ENCODE results near the gene SPINT3. TPM values are rescaled to one million over a fixed set of nuclear protein-coding genes. Genes with fewer than 3 reads are reported as not detected.

Gene SPINT3
- total and polyA plus RNA-seq, 9 donors, result not detected

- 61 to 73% (median 61%) methylated on average over 3 of the region's 3 CpGs for WGBS, 3 donors
- H3K9me3 ChIP-seq, result no peaks in the 10 kb centered on the region
- no peak overlapping the region for H3K27ac ChIP-seq
- DNase-seq, result no peak
- H3K27me3 ChIP-seq, result no peaks in the 10 kb centered on the region
- intact Hi-C loops (cut with DNase I), result no loop called here
- no peaks in the 10 kb centered on the region for H3K4me1 ChIP-seq (ENCODE audit: insufficient read depth)
- H3K36me3 ChIP-seq, result no peaks in the 10 kb centered on the region
- H3K4me3 ChIP-seq, result no peak overlapping the region
- TF ChIP-seq CTCF (IDR thresholded peaks at IDR 0.05), result no peak
- no peak for TF ChIP-seq POLR2A (IDR thresholded peaks at IDR 0.05)
- TF ChIP-seq EP300 (IDR thresholded peaks at IDR 0.05), result no peak
Measured at GRCh38 chr20:45545351-45545750, 29.9 kb upstream of the SPINT3 start.

GRCh38 chr20:45539382-45539781 lies 24.0 kb upstream of the SPINT3 start, which contains the start of gene WFDC6:
TSS of gene WFDC6 (minus strand) at chr20:45539482. CDS start at chr20:45539407, 75 bp downstream.
- Histone ChIP-seq H3K36me3 (no peaks in the 10 kb centered on the region), H3K27me3 (no peaks in the 10 kb centered on the region), H3K9me3 (no peaks in the 10 kb centered on the region), H3K4me3 (no peak within 1 kb of the TSS), H3K27ac (no peak within 1 kb of the TSS), H3K4me1 (ENCODE audit: insufficient read depth) (no peaks in the 10 kb centered on the region)
- no peak for DNase-seq
- TF ChIP-seq CTCF (IDR thresholded peaks at IDR 0.05), result no peak
- TF ChIP-seq EP300 (IDR thresholded peaks at IDR 0.05), result no peak
- no peak for TF ChIP-seq POLR2A (IDR thresholded peaks at IDR 0.05)
- 74 to 89% (median 79%) methylated on average over 2 of the region's 2 CpGs for WGBS, 3 donors
- intact Hi-C loops (cut with DNase I), result no loop called here

- TF ChIP-seq CTCF (IDR thresholded peaks at IDR 0.05), result no peak
- no peak for TF ChIP-seq POLR2A (IDR thresholded peaks at IDR 0.05)
- TF ChIP-seq EP300 (IDR thresholded peaks at IDR 0.05), result no peak
- H3K27ac ChIP-seq, result no peak overlapping the region
- no peaks in the 10 kb centered on the region for H3K9me3 ChIP-seq
- intact Hi-C loops (cut with DNase I), result no loop called here
- H3K4me1 ChIP-seq (ENCODE audit: insufficient read depth), result no peaks in the 10 kb centered on the region
- no peak overlapping the region for H3K4me3 ChIP-seq
- DNase-seq, result no peak
- no peaks in the 10 kb centered on the region for H3K27me3 ChIP-seq
- no peaks in the 10 kb centered on the region for H3K36me3 ChIP-seq
- 48 to 65% (median 63%) methylated on average over 7 of the region's 7 CpGs for WGBS, 3 donors
Measured at GRCh38 chr20:45538209-45538799, 22.9 kb upstream of the SPINT3 start.

GRCh38 chr20:45527294-45527693 lies 11.9 kb upstream of the SPINT3 start:
- TF ChIP-seq EP300 (IDR thresholded peaks at IDR 0.05), result no peak
- no peak overlapping the region for H3K27ac ChIP-seq
- H3K36me3 ChIP-seq, result no peaks in the 10 kb centered on the region
- no peaks in the 10 kb centered on the region for H3K9me3 ChIP-seq
- no peaks in the 10 kb centered on the region for H3K27me3 ChIP-seq
- no peak overlapping the region for H3K4me3 ChIP-seq
- no peak for DNase-seq
- 68 to 75% (median 75%) methylated on average over 4 of the region's 4 CpGs for WGBS, 3 donors
- no peaks in the 10 kb centered on the region for H3K4me1 ChIP-seq (ENCODE audit: insufficient read depth)
- intact Hi-C loops (cut with DNase I), result no loop called here

GRCh38 chr20:45523821-45524220 lies 8.4 kb upstream of the SPINT3 start:
- Histone ChIP-seq H3K4me1 (ENCODE audit: insufficient read depth) (no peaks in the 10 kb centered on the region), H3K27me3 (no peaks in the 10 kb centered on the region), H3K9me3 (no peaks in the 10 kb centered on the region), H3K27ac (no peak overlapping the region), H3K36me3 (no peaks in the 10 kb centered on the region), H3K4me3 (no peak overlapping the region)
- intact Hi-C loops (cut with DNase I), result no loop called here
- no peak for DNase-seq
- TF ChIP-seq CTCF (IDR thresholded peaks at IDR 0.05) (no peak), EP300 (IDR thresholded peaks at IDR 0.05) (no peak), POLR2A (IDR thresholded peaks at IDR 0.05) (no peak)
- 62 to 85% (median 78%) methylated on average over 1 of the region's 1 CpG for WGBS, 3 donors

Data from ovary (tissue), 9 donors.